Natural killer cell (primary cell): ENCODE results near the gene NPC1. TPM values are rescaled to one million over a fixed set of nuclear protein-coding genes. Genes with fewer than 3 reads are reported as not detected.
A peak's percentile ranks its signal among the peaks of the same experiment; 100 is the strongest.
"Not testable (repeated sequence)": the region's sequence is repeated elsewhere in the genome, so short reads cannot be mapped to it uniquely, and the experiment has no call there.

Experiments
- ATAC-seq, 3 donors: fragments of 150-1000 bp in 2 of 3; fragments of 200-7000 bp in 1 of 3; cut with Tn5 transposase; 1 replicate in 1 of 3; 2 replicates in 2 of 3; pipeline ENCODE4 v1.10.0; 2021; ENCODE audit warnings: mild to moderate bottlenecking in 2 of 3, moderate library complexity in 2 of 3
- DNase-seq, 2 donors: peaks; one replicate each; pipeline versions ENCODE4 v3.0.0 to v3.0.0-alpha.2; 2013 to 2021; ENCODE audit warnings: mixed read lengths in 1 of 2
- H3K27ac ChIP-seq: one replicate; pipeline ENCODE4 v1.5.1; 2013; ENCODE audit warnings: mild to moderate bottlenecking, low read length
- H3K27me3 ChIP-seq: one replicate; pipeline ENCODE4 v1.6.1; 2013; ENCODE audit warnings: low read length; ENCODE audit not compliant: control insufficient read depth, insufficient read depth
- H3K36me3 ChIP-seq: one replicate; pipeline ENCODE4 v1.6.1; 2013; ENCODE audit warnings: low read length; ENCODE audit not compliant: control insufficient read depth, insufficient read depth
- H3K4me1 ChIP-seq: one replicate; pipeline ENCODE4 v1.6.1; 2013; ENCODE audit warnings: low read length; ENCODE audit not compliant: control insufficient read depth, insufficient read depth
- H3K4me3 ChIP-seq: one replicate; pipeline ENCODE4 v1.5.1; 2013; ENCODE audit warnings: low read length
- H3K9me3 ChIP-seq: one replicate; pipeline ENCODE4 v1.6.1; 2013; ENCODE audit warnings: low read length; ENCODE audit not compliant: control insufficient read depth, insufficient read depth
- H3K27ac Mint-ChIP-seq, 2 donors: one replicate each; pipeline ENCODE4 v1.8.0; 2022; ENCODE audit warnings: mild to moderate bottlenecking in 2 of 2, mixed read lengths in 2 of 2, moderate library complexity in 1 of 2
- H3K27me3 Mint-ChIP-seq, 2 donors: one replicate each; pipeline ENCODE4 v1.8.0; 2022; ENCODE audit warnings: low read depth in 2 of 2, mixed read lengths in 2 of 2
- H3K36me3 Mint-ChIP-seq: one replicate; pipeline ENCODE4 v1.8.0; 2022; ENCODE audit warnings: mixed read lengths
- H3K4me1 Mint-ChIP-seq, 2 donors: one replicate each; pipeline ENCODE4 v1.8.0; 2022; ENCODE audit warnings: mixed read lengths in 2 of 2
- H3K4me3 Mint-ChIP-seq: one replicate; pipeline ENCODE4 v1.8.0; 2022; ENCODE audit warnings: mild to moderate bottlenecking, moderate library complexity, mixed read lengths
- H3K9me3 Mint-ChIP-seq, 2 donors: one replicate each; pipeline ENCODE4 v1.8.0; 2022; ENCODE audit warnings: mixed read lengths in 2 of 2
- CTCF ChIP-seq: fragments of 200-600 bp; IDR thresholded peaks from one replicate; pipeline ENCODE4 v1.8.0; 2022; ENCODE audit warnings: antibody characterized with exemption
- WGBS: methylation state at CpG from one replicate; pipeline ENCODE4 v1.1.7; 2013; ENCODE audit warnings: missing lambda C conversion rate; ENCODE audit not compliant: insufficient coverage; 5-methylcytosine and 5-hydroxymethylcytosine counted together
- intact Hi-C: fragments of 100-400 bp; cut with micrococcal nuclease; formaldehyde crosslinking; loops from one replicate; pipeline ENCODE4 v1.14.2; 2022
- total RNA-seq, 4 donors: library from RNA; stranded (reverse); fragments of 120-200 nt in 1 of 4; gene quantifications; one replicate each; pipeline versions ENCODE4 v1.2.3 to v1.2.4, GENCODE V29; 2013 to 2022

NPC1 gene
- total RNA-seq, 3 donors from 2014 or later (not counting 1 experiment from before 2014, with no cell fraction given): 143 to 203 (median 173) TPM

- Histone ChIP-seq H3K27ac (no peak overlapping the region), H3K4me1 (peaks cover 16% of the 10 kb centered on the region), H3K4me3 (peak overlapping the region; percentile 12), H3K27me3 (no peaks in the 10 kb centered on the region), H3K36me3 (no peaks in the 10 kb centered on the region), H3K9me3 (no peaks in the 10 kb centered on the region)
- DNase-seq (no peak), ATAC-seq (no peak)
- intact Hi-C loops: loop anchor here (5.0 kb wide), 1 partner anchor 621 kb away; no protein-coding TSS in a partner anchor
- Mint-ChIP-seq H3K27me3 (no peaks in the 10 kb centered on the region), H3K4me1 (peaks cover 17 to 20% of the 10 kb centered on the region in 2 donors), H3K36me3 (no peaks in the 10 kb centered on the region), H3K9me3 (no peaks in the 10 kb centered on the region), H3K4me3 (no peak overlapping the region), H3K27ac (no peak overlapping the region)
- WGBS: 50% methylated on average over 11 of the region's 12 CpGs
- TF ChIP-seq CTCF: no peak
Observed at GRCh38 chr18:23495723-23496440, 90.4 kb downstream of the NPC1 start.

- H3K9me3 Mint-ChIP-seq: no peaks in the 10 kb centered on the region
- Histone ChIP-seq H3K4me1 (peaks cover 16% of the 10 kb centered on the region), H3K36me3 (no peaks in the 10 kb centered on the region), H3K27me3 (no peaks in the 10 kb centered on the region), H3K9me3 (no peaks in the 10 kb centered on the region), H3K27ac (no peak overlapping the region), H3K4me3 (no peak overlapping the region)
- DNase-seq (no peak), ATAC-seq (no peak)
- H3K36me3 Mint-ChIP-seq: no peaks in the 10 kb centered on the region
- no peak overlapping the region for H3K4me3 Mint-ChIP-seq
- WGBS: 95% methylated on average over 1 of the region's 1 CpG
- intact Hi-C loops: loop anchor here (5.0 kb wide), 1 partner anchor 622 kb away; no protein-coding TSS in a partner anchor
- no peaks in the 10 kb centered on the region for H3K27me3 Mint-ChIP-seq
- H3K4me1 Mint-ChIP-seq: peaks cover 17 to 20% of the 10 kb centered on the region in 2 donors
- TF ChIP-seq CTCF: no peak
- no peak overlapping the region for H3K27ac Mint-ChIP-seq
Observed at GRCh38 chr18:23494992-23495391, 91.3 kb downstream of the NPC1 start.

GRCh38 chr18:23493654-23494053 is 92.7 kb downstream of the NPC1 start:
- no peak for DNase-seq
- intact Hi-C loops: no loop called here
- Mint-ChIP-seq H3K4me3 (no peak overlapping the region), H3K36me3 (no peaks in the 10 kb centered on the region), H3K4me1 (peaks cover 7 to 8% of the 10 kb centered on the region in 2 donors), H3K27ac (no peak overlapping the region), H3K27me3 (no peaks in the 10 kb centered on the region), H3K9me3 (no peaks in the 10 kb centered on the region)
- Histone ChIP-seq H3K27me3 (no peaks in the 10 kb centered on the region), H3K9me3 (no peaks in the 10 kb centered on the region), H3K36me3 (no peaks in the 10 kb centered on the region), H3K4me1 (peaks cover 9% of the 10 kb centered on the region), H3K4me3 (no peak overlapping the region), H3K27ac (no peak overlapping the region)
- ATAC-seq: no peak
- 89% methylated on average over 1 of the region's 1 CpG for WGBS
- TF ChIP-seq CTCF: no peak

GRCh38 chr18:23489586-23489985 is 96.7 kb downstream of the NPC1 start:
- H3K27me3 ChIP-seq, intact Hi-C loops, H3K36me3 Mint-ChIP-seq, ATAC-seq, H3K27ac Mint-ChIP-seq, H3K27me3 Mint-ChIP-seq, DNase-seq, H3K36me3 ChIP-seq, H3K4me3 Mint-ChIP-seq, H3K4me3 ChIP-seq, H3K9me3 ChIP-seq, H3K9me3 Mint-ChIP-seq: not testable (repeated sequence)
- H3K4me1 Mint-ChIP-seq: peaks cover 13 to 14% of the 10 kb centered on the region in 2 donors
- peak overlapping the region; percentile 7 for H3K27ac ChIP-seq
- WGBS: 97% methylated on average over 5 of the region's 5 CpGs
- peaks cover 15% of the 10 kb centered on the region for H3K4me1 ChIP-seq
